WTC11 (cell line): ENCODE data around the gene GIT1.

Source experiments
- CBFB ChIP-seq: sonication (generic); formaldehyde crosslinking; IDR thresholded peaks from 2 replicates; pipeline ENCODE4 v1.8.1; 2022; ENCODE audit warnings: mild to moderate bottlenecking, low read depth, missing genetic modification reagents
- ETV6 ChIP-seq: sonication (generic); formaldehyde crosslinking; IDR thresholded peaks from 2 replicates; pipeline ENCODE4 v1.8.1; 2022; ENCODE audit warnings: mild to moderate bottlenecking, missing genetic modification reagents
- NR2C2 ChIP-seq: sonication (generic); formaldehyde crosslinking; IDR thresholded peaks from 2 replicates; pipeline ENCODE4 v1.8.0; 2022; ENCODE audit warnings: mild to moderate bottlenecking, missing genetic modification reagents
- TCF7 ChIP-seq: sonication (generic); formaldehyde crosslinking; IDR thresholded peaks from 2 replicates; pipeline ENCODE4 v1.8.0; 2022; ENCODE audit warnings: mild to moderate bottlenecking, low read depth, missing genetic modification reagents, moderate library complexity
- TF ChIP-seq, protein P1 (sequence below): sonication (generic); formaldehyde crosslinking; IDR thresholded peaks from 2 replicates; pipeline ENCODE4 v1.8.1; 2023; ENCODE audit warnings: mild to moderate bottlenecking, missing genetic modification reagents, moderate library complexity
- TF ChIP-seq, protein P2 (sequence below): sonication (generic); formaldehyde crosslinking; IDR thresholded peaks from 2 replicates; pipeline ENCODE4 v1.8.0; 2022; ENCODE audit warnings: mild to moderate bottlenecking, missing genetic modification reagents
- TF ChIP-seq, protein P3 (sequence below): fragments of 200-600 bp; IDR thresholded peaks from 2 replicates; pipeline ENCODE4 v1.8.0; 2022; ENCODE audit warnings: antibody characterized with exemption
- TF ChIP-seq, protein P4 (sequence below): sonication (generic); formaldehyde crosslinking; IDR thresholded peaks from 2 replicates; pipeline ENCODE4 v1.8.1; 2023; ENCODE audit warnings: mild to moderate bottlenecking, missing genetic modification reagents, moderate library complexity
- TF ChIP-seq, protein P5 (sequence below): sonication (generic); formaldehyde crosslinking; IDR thresholded peaks from 2 replicates; pipeline ENCODE4 v1.8.0; 2022; ENCODE audit warnings: mild to moderate bottlenecking, missing genetic modification reagents

DNA sequence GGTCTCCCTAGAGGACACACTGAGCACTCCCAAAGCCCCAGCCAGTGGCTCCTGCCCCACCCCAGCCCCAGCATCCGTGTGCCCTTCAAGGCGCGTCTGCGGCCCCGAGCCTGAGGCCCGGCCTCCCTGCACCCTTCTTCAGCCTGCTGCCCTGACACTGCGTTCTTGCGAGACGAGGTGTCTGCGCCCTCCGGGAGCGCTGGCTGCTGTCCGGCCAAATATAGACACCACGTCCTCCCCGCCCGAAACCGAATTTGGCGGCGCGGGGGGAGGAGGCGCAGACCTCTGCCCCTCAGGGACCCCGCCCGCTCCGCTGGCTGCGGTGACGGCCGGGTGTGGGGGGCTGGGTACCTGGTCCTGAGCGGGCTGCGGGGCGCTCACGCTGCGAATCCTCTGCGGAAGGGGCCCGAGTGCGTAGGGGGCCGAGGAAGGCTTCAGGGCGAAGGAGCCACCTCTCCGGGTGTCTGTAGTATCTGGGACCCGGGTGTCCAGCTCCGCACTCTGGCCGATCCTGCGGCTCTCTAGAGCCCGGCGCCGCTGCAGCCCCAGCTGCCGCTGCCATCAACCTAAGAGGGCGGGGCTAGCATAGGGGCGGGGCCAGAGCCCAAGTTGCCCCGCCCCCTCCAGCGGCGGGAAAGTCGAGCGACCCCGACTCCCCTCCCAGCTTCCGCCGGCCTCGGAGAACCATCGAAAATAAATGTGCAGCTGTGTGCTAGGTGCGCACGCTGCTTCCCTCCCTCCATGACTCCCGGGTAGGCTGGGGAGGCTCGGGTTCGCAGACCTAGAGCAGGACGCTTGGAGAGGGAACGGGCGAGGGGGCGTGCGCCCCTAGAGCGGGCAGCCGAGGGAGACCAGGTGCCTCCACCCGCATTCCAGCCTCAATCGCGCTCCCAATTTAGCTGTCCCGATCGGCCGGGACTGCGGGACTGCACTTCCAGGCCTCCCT, 33.2 kb upstream of the GIT1 start, which contains the start of gene CORO6:
- TF ChIP-seq, protein P1, sequence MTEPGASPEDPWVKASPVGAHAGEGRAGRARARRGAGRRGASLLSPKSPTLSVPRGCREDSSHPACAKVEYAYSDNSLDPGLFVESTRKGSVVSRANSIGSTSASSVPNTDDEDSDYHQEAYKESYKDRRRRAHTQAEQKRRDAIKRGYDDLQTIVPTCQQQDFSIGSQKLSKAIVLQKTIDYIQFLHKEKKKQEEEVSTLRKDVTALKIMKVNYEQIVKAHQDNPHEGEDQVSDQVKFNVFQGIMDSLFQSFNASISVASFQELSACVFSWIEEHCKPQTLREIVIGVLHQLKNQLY = no peak
- TF ChIP-seq, protein P2, sequence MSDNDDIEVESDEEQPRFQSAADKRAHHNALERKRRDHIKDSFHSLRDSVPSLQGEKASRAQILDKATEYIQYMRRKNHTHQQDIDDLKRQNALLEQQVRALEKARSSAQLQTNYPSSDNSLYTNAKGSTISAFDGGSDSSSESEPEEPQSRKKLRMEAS = peak; percentile 82
- TF ChIP-seq ETV6 = no peak
- no peak for TF ChIP-seq CBFB (CRISPR knock-in tag)
- TF ChIP-seq NR2C2 = no peak
- TF ChIP-seq, protein P3, sequence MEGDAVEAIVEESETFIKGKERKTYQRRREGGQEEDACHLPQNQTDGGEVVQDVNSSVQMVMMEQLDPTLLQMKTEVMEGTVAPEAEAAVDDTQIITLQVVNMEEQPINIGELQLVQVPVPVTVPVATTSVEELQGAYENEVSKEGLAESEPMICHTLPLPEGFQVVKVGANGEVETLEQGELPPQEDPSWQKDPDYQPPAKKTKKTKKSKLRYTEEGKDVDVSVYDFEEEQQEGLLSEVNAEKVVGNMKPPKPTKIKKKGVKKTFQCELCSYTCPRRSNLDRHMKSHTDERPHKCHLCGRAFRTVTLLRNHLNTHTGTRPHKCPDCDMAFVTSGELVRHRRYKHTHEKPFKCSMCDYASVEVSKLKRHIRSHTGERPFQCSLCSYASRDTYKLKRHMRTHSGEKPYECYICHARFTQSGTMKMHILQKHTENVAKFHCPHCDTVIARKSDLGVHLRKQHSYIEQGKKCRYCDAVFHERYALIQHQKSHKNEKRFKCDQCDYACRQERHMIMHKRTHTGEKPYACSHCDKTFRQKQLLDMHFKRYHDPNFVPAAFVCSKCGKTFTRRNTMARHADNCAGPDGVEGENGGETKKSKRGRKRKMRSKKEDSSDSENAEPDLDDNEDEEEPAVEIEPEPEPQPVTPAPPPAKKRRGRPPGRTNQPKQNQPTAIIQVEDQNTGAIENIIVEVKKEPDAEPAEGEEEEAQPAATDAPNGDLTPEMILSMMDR = no peak
- TF ChIP-seq, protein P4, sequence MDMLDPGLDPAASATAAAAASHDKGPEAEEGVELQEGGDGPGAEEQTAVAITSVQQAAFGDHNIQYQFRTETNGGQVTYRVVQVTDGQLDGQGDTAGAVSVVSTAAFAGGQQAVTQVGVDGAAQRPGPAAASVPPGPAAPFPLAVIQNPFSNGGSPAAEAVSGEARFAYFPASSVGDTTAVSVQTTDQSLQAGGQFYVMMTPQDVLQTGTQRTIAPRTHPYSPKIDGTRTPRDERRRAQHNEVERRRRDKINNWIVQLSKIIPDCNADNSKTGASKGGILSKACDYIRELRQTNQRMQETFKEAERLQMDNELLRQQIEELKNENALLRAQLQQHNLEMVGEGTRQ (CRISPR knock-in tag) = no peak
- TF ChIP-seq TCF7 (CRISPR knock-in tag) = no peak
- TF ChIP-seq, protein P5, sequence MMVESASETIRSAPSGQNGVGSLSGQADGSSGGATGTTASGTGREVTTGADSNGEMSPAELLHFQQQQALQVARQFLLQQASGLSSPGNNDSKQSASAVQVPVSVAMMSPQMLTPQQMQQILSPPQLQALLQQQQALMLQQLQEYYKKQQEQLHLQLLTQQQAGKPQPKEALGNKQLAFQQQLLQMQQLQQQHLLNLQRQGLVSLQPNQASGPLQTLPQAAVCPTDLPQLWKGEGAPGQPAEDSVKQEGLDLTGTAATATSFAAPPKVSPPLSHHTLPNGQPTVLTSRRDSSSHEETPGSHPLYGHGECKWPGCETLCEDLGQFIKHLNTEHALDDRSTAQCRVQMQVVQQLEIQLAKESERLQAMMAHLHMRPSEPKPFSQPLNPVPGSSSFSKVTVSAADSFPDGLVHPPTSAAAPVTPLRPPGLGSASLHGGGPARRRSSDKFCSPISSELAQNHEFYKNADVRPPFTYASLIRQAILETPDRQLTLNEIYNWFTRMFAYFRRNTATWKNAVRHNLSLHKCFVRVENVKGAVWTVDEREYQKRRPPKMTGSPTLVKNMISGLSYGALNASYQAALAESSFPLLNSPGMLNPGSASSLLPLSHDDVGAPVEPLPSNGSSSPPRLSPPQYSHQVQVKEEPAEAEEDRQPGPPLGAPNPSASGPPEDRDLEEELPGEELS (CRISPR knock-in tag) = peak; percentile 22; the same call in 1 of the 2 replicates
